Fibroblast of skin of right biceps (primary cell): ENCODE measurements around the gene KCNMB2.

ENCODE experiments used
- DNase-seq: peaks from one replicate; pipeline ENCODE4 v3.0.0-alpha.2; 2013

Gene KCNMB2

DNA sequence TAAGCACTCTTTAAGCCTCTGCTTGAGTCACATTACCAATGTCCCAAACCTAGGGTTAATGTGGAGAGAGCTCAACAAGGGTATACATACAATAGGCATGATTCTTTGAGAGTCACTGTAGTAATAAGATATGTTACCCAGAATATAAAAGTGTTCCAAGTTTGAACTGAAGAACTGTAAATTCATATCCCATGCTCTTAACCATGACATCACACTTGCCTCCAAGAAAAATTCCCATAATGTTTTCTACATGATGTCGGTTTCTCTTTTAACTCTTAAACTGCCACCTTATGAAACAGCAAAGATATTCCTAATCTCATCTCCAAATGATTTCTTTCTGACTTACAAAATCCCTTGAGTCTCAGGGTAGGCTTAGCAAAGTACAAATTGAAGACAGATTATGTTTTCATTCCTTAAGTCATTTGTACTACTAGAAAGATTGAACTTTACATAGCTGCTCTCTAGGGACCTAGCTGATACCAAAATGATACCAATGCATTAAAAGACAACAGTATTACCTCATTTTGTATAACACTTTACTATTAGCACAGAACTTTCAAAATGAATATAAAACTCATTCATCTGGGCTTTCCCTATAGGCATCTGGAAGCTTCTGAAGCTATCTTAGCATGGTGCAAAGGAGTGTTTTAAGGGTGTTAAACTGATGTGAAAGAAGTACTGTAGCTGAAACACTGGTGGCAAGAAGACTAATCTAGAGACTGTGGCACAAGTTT is 127.1 kb downstream of the KCNMB2 start:
- no peak for DNase-seq

- DNase-seq: no peak
These were observed 129.5 kb downstream of the KCNMB2 start for GRCh38 chr3:178665747-178666146.

DNA sequence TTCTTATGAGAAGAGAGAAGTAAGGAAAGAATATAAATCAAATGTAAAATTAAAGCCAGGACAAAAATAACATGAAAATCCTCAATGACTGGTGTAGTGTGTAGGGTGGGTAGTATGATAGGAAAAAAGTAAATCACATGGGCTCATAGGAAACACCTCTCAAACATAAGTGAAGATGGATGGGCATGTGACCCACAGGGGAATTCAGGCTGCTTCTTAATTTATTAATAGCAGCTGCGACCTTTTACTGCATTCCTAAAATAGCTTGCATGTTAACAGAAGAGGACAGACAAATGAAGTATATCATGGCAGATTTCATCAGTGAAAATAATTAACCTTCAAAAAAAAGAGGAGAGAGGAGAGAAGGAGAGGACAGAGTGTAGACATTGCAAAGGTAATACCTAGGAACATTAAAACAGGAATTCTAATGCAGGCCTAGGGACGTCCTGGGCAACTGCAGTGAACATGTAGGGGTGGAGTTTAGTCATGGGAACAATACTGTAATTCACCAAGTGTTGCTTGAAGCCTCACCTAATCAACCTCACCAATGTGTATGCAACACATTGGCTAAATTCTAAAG is 132.9 kb downstream of the KCNMB2 start:
- peak; percentile 57 for DNase-seq

DNA sequence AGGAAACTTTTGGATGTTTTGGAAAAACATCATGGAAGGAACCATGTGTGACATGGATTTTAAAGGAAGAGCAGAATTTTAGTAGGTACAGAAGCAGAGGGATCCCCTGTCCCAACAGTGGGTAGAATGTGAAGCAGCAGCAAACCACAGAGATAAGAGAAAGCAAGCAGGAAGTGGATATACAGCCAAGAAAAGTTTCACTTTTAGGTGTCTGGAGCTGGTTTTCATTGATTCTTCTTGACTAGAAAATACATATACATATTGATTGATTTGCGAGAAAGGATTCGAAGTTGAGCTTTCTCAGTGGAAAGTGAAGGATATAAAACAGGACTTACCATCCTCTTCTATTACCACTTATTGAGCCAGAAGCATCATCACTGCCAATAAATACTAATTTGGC is 133.5 kb downstream of the KCNMB2 start:
- DNase-seq: no peak

GRCh38 chr3:178671377-178671776 is 135.1 kb downstream of the KCNMB2 start:
- DNase-seq: no peak

GRCh38 chr3:178671791-178672190 is 135.6 kb downstream of the KCNMB2 start:
- peak; percentile 75 for DNase-seq

- peak; percentile 18 for DNase-seq
These were observed 136.0 kb downstream of the KCNMB2 start for GRCh38 chr3:178672275-178672674.

DNA sequence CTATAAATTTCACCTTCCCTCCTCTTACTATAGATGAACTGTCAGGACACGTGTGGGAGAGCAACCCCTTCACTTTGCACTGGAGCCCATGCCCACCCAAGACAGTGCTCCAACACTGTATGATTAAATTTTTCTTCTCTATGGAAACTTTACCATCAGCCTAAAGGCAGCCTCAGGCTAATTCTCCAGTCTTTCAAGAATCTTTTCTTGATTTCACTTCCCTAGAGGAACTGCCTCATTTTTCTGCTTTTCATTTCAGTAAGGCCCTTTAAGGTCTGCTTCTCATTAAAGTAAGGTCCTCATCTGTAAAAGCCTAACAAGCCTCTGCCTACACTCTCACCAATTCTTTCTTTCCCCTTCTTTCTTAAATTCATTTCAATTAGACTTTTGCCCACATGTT is 137.3 kb downstream of the KCNMB2 start:
- no peak for DNase-seq

DNA sequence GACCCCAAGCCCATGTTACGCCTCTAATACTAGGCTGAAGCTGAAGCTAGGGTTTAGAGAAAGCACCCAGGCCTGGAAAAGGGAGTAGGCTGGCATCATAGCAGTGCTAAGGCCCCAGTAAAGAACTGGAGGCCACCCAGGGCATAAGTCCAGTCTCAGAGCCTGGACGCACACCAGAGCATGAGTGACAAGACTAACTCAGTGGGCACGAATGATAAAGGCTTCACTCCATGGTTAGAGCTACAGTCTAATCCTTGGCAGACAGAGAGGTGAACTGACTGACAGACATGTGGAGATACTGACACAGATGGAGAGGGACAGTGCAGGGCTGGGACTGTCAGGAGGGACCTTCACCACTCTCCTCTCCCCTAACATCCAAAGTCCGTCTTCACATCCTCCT is 139.8 kb downstream of the KCNMB2 start:
- DNase-seq: no peak

DNA sequence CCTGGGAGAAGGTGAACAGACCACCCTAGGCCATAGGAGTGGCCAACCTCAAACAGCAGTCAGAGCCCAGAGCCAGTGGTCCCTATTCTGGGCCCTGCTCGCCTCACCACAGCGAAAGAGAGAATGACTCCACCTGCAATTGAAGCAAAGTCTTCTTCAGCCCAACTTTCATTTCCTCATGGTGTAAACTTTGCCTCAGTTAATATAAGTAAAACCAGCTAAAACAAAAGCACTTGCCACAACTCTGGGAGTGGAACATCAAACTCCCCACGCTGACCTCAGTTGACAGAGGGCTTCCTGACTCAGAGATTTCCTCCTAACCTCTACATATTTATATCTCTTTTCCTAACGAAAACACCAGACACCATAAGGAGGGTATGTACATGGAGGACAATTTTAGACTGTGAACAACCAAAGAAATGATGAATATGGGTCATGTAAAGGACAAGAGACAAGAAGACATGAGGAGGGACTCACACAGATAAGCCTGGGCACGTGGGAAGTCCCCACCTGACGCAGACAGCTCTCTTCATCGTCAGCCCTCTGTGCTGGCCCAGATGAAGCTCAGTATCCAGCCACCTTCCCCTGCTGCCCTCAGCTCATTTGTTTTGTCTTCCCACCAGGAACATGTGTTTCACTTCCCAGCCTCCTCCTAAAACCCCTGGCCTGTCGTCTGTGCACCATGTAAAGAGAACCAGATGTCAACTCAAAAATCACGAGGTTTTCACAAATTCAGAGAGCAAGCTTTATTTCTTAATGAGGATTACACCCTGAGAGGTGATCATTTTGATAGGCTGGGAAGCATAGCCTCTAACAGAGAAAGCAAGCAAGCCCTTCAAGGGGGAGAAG is 140.9 kb downstream of the KCNMB2 start:
- DNase-seq: no peak

DNA sequence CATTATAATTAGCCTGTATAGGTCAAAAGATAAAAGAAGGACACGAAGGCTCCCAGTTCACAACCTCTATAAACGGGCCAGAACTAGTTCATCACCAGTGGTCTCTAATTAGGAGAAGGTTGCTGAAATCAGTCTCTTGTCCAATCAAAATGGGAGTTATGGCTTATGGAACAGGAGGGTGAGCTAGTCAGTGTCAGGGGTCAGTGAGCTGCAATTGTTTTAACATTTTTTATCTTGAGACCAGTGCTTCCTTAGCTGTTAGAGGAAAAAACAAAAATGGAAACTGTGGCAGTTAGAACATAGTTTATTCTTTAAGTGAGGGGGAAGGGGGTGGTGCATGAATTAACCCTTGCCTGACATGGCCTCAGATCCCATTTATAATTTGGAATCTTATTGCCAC is 141.7 kb downstream of the KCNMB2 start:
- DNase-seq: no peak

DNA sequence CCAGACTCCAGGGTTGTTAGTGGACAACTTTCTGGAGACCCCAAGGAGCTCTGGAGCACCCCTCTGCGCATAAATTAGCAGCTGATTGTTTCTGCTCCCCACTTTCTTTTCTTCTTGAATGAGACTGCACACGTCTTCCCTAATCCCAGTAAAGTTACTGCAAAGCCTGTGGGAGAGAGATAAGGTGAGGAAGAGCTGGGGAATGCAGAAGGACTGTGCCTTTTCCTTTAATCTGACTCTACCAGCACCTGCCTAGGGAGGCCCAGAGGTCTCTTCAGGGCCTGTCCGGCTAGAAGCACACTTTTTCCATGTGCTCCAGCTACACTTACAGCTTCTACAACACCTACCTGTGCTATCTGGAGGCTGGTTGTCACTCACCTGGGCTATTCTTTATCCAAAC is 143.8 kb downstream of the KCNMB2 start:
- no peak for DNase-seq

- DNase-seq: no peak
These were observed 144.3 kb downstream of the KCNMB2 start for GRCh38 chr3:178680489-178680888.

DNA sequence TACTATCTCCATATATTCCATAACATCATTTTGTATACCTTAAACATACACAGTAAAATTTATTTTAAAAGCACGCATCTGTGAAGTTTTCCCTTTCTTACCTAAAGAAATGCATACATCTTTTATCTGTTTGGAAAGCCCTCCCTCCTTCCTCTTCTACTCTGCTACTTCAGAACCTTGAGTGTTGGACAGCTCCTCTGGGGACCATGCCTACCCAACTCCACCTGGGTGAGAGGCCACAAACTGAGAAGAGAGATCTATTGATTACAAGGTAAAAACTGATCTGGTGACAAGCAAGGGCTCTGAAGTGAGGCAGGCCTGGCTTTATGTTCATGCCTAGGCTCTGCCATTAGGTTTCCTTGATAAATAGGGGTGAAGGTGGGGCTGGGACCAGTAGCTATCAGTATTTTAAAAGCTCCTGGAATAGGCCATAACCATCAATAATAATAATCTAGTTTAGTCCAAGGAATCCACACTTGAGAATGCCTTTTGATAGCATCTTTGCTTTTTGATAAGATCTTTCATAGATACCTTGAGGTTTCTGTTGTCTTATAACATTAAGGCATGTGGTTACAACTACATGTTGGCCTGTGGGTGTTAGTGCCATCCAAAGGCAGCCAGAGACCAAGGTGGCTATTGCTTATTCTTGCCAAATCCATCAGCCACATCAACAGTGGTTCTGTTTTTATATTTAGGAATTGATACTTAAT is 148.8 kb downstream of the KCNMB2 start:
- DNase-seq: no peak

GRCh38 chr3:178685591-178685906 is 149.3 kb downstream of the KCNMB2 start:
- DNase-seq: no peak

GRCh38 chr3:178686826-178687225 is 150.6 kb downstream of the KCNMB2 start:
- DNase-seq: no peak

DNA sequence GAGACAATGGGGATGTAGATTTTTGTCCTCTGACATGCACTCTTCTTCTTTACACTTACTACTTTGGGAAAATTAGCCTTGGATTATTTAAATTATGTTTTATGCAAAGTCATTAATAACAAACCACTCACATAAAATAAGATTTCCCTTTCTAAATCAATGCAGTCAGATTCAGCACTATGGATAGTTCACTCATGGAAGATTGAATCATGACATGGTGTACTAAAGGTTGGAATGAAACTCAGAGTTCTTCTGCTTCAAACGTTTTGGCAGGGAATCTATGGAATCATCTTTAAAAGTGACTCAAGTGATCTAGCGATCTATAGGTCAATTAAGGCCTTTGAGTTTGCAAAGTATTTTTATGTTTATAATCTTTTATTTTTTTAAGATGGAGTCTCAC is 154.3 kb downstream of the KCNMB2 start:
- no peak for DNase-seq

- no peak for DNase-seq
These were observed 163.1 kb downstream of the KCNMB2 start for GRCh38 chr3:178699364-178699763.

DNA sequence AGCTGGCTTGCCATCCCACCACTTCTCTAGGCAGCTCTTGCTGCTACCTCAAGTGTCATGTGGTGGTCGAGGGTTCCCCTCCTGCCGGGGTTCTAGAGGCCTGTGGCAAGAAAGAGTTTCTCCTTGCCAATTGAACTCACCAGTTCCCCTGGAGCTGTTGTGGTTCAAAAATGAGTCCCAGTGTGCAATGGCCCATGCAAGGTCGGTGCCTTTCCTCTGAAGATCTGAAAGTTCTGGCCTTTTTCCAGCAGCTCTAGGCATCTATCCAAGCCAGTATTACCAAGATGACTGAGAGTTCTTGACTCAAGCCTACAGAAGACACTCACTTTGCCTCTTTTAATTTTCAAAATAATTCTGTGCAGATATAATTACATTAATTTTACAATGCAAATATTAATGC is 163.6 kb downstream of the KCNMB2 start:
- peak; percentile 29 for DNase-seq

DNA sequence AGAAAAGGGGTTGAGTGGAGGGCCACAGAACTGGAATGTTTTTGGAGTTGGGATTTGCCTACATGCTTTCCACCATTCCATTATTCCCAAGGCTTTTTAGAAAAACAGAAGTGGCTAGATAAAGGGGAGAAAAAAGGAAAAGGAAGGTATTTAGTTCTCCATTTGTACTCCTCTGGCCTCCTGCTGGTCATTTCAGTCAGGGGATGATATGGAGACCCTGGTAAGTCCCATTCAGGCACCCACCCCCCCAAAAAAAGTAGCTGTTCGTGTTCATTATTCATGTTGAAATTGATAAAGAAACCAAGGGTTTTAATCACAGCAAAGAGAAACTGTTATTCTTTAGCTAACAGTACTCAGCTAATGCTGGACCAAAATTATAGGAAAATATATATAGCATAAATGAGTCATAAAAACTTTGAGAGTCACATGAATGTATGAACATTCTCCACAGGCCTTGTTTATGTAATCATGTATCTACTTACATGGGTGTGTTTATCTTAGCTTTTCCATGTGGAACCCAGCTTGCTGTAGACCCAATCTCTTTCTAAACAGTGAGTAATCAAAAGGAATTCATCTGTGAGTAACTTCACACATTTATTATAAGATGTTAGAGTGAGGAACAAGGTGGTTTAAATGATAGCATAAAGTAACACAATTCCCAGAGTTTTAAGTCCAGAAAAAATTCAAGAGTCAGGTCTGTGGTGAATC is 167.2 kb downstream of the KCNMB2 start:
- DNase-seq: peak; percentile 90

GRCh38 chr3:178705925-178706324 is 169.7 kb downstream of the KCNMB2 start:
- DNase-seq: peak; percentile 82

GRCh38 chr3:178706411-178706810 is 170.2 kb downstream of the KCNMB2 start:
- no peak for DNase-seq
